Colonic mucosa (tissue), 4 donors: ENCODE results near the gene FASTKD1. TPM values are rescaled to one million over a fixed set of nuclear protein-coding genes. Genes with fewer than 3 reads are reported as not detected.
"Not testable (repeated sequence)": the region's sequence is repeated elsewhere in the genome, so short reads cannot be mapped to it uniquely, and the experiment has no call there.

Experiments used
- DNase-seq: peaks from one replicate; pipeline ENCODE4 v3.0.0-alpha.2; 2020
- H3K27ac ChIP-seq: fragments of 200-600 bp; one replicate; pipeline ENCODE4 v1.8.0; 2021
- H3K27me3 ChIP-seq: fragments of 200-600 bp; one replicate; pipeline ENCODE4 v1.8.0; 2021
- H3K36me3 ChIP-seq: fragments of 200-600 bp; one replicate; pipeline ENCODE4 v1.8.0; 2021
- H3K4me1 ChIP-seq: fragments of 200-600 bp; one replicate; pipeline ENCODE4 v1.8.0; 2021; ENCODE audit warnings: mild to moderate bottlenecking
- H3K4me3 ChIP-seq: fragments of 200-600 bp; one replicate; pipeline ENCODE4 v1.8.0; 2021
- H3K9ac ChIP-seq, 2 donors: one replicate each; pipeline ENCODE4 v1.7.0; 2013; ENCODE audit warnings: control low read depth in 2 of 2, low read depth in 2 of 2, low read length in 2 of 2
- H3K9me3 ChIP-seq: fragments of 200-600 bp; one replicate; pipeline ENCODE4 v1.8.0; 2021
- CTCF ChIP-seq: fragments of 200-600 bp; IDR thresholded peaks from one replicate; pipeline ENCODE4 v1.8.0; 2022; ENCODE audit warnings: antibody characterized with exemption, mild to moderate bottlenecking
- intact Hi-C: fragments of 100-400 bp; cut with DNase I; formaldehyde crosslinking; loops from one replicate; pipeline ENCODE4 v1.14.1; 2022
- total RNA-seq, 2 donors: library from RNA; stranded (reverse); fragmentation: NEBNext Ultra II Directional in 1 of 2; extraction: Animal tissue kit (Norgen Biotek cat#: 25700) in 1 of 2; gene quantifications; one replicate each; pipeline ENCODE4 v1.2.1, GENCODE V29; 2021
- donor health status: healthy.
- donor health status: DM: no; HTN: no; CAD: no.
- donor health status: DM: no; HTN: no; CAD: no.

The FASTKD1 gene
- total RNA-seq, 2 donors from 2014 or later, result 46.7 to 65.2 TPM

GRCh38 chr2:169528271-169528701, 45.4 kb downstream of the FASTKD1 start:
- TF ChIP-seq CTCF, result peak; percentile 76
- H3K4me1 ChIP-seq, result no peaks in the 10 kb centered on the region
- H3K9me3 ChIP-seq, result no peaks in the 10 kb centered on the region
- DNase-seq, result peak; percentile 71
- no peak overlapping the region for H3K9ac ChIP-seq
- intact Hi-C loops, result no loop called here
- no peaks in the 10 kb centered on the region for H3K27me3 ChIP-seq
- H3K4me3 ChIP-seq, result no peak overlapping the region
- H3K27ac ChIP-seq, result no peak overlapping the region
- H3K36me3 ChIP-seq, result no peaks in the 10 kb centered on the region

GRCh38 chr2:169526451-169526850, 47.2 kb downstream of the FASTKD1 start:
- Histone ChIP-seq H3K4me1 (no peaks in the 10 kb centered on the region), H3K27me3 (no peaks in the 10 kb centered on the region), H3K4me3 (no peak overlapping the region), H3K36me3 (no peaks in the 10 kb centered on the region), H3K9me3 (no peaks in the 10 kb centered on the region), H3K27ac (no peak overlapping the region), H3K9ac (no peak overlapping the region)
- DNase-seq, result no peak
- intact Hi-C loops, result no loop called here
- TF ChIP-seq CTCF, result no peak

GRCh38 chr2:169525434-169525833, 48.2 kb downstream of the FASTKD1 start:
- no peaks in the 10 kb centered on the region for H3K9me3 ChIP-seq
- TF ChIP-seq CTCF, result no peak

GRCh38 chr2:169523681-169524080, 50.0 kb downstream of the FASTKD1 start:
- intact Hi-C loops, result no loop called here
- H3K4me3 ChIP-seq, result no peak overlapping the region

More at GRCh38 chr2:169525434-169525833, 48.2 kb downstream of the FASTKD1 start:
- no peaks in the 10 kb centered on the region for H3K36me3 ChIP-seq
- no peak for DNase-seq
- no peaks in the 10 kb centered on the region for H3K27me3 ChIP-seq
- H3K27ac ChIP-seq, result no peak overlapping the region
- intact Hi-C loops, result no loop called here
- no peak overlapping the region for H3K4me3 ChIP-seq
- H3K4me1 ChIP-seq, result no peaks in the 10 kb centered on the region
- H3K9ac ChIP-seq, result no peak overlapping the region

GRCh38 chr2:169520896-169521295, 52.8 kb downstream of the FASTKD1 start:
- no peak for TF ChIP-seq CTCF
- no peak overlapping the region for H3K4me3 ChIP-seq
- no peak overlapping the region for H3K27ac ChIP-seq
- intact Hi-C loops, result no loop called here
- no peaks in the 10 kb centered on the region for H3K27me3 ChIP-seq
- DNase-seq, result no peak
- no peaks in the 10 kb centered on the region for H3K36me3 ChIP-seq
- no peaks in the 10 kb centered on the region for H3K9me3 ChIP-seq
- no peaks in the 10 kb centered on the region for H3K4me1 ChIP-seq
- H3K9ac ChIP-seq, result no peak overlapping the region

More at GRCh38 chr2:169523681-169524080, 50.0 kb downstream of the FASTKD1 start:
- no peaks in the 10 kb centered on the region for H3K4me1 ChIP-seq
- H3K27ac ChIP-seq, result no peak overlapping the region
- no peak for TF ChIP-seq CTCF
- no peak overlapping the region for H3K9ac ChIP-seq
- no peaks in the 10 kb centered on the region for H3K27me3 ChIP-seq
- H3K36me3 ChIP-seq, result no peaks in the 10 kb centered on the region
- no peak for DNase-seq
- H3K9me3 ChIP-seq, result no peaks in the 10 kb centered on the region

- H3K4me3 ChIP-seq, H3K9ac ChIP-seq, H3K4me1 ChIP-seq, intact Hi-C loops, DNase-seq, H3K9me3 ChIP-seq, H3K36me3 ChIP-seq, H3K27me3 ChIP-seq, H3K27ac ChIP-seq: not testable (repeated sequence)
Observed at GRCh38 chr2:169516488-169516995, 57.1 kb downstream of the FASTKD1 start.

GRCh38 chr2:169514758-169515157, 58.9 kb downstream of the FASTKD1 start:
- H3K36me3 ChIP-seq, H3K27me3 ChIP-seq, intact Hi-C loops, H3K9ac ChIP-seq, H3K4me1 ChIP-seq, DNase-seq, H3K27ac ChIP-seq, H3K4me3 ChIP-seq, H3K9me3 ChIP-seq: not testable (repeated sequence)
